22Rv1 (cell line): ENCODE results near the gene ADGRB3.

Source experiments
- ZFX ChIP-seq: fragments of 450-650 bp; IDR thresholded peaks from 2 replicates; pipeline ENCODE4 v1.6.1; 2017; ENCODE audit warnings: antibody characterized with exemption, borderline replicate concordance
- TF ChIP-seq, protein P1 (sequence below): fragments of 450-650 bp; IDR thresholded peaks from 2 replicates; pipeline ENCODE4 v1.5.1; 2017; ENCODE audit warnings: mild to moderate bottlenecking

- TF ChIP-seq, protein P1, sequence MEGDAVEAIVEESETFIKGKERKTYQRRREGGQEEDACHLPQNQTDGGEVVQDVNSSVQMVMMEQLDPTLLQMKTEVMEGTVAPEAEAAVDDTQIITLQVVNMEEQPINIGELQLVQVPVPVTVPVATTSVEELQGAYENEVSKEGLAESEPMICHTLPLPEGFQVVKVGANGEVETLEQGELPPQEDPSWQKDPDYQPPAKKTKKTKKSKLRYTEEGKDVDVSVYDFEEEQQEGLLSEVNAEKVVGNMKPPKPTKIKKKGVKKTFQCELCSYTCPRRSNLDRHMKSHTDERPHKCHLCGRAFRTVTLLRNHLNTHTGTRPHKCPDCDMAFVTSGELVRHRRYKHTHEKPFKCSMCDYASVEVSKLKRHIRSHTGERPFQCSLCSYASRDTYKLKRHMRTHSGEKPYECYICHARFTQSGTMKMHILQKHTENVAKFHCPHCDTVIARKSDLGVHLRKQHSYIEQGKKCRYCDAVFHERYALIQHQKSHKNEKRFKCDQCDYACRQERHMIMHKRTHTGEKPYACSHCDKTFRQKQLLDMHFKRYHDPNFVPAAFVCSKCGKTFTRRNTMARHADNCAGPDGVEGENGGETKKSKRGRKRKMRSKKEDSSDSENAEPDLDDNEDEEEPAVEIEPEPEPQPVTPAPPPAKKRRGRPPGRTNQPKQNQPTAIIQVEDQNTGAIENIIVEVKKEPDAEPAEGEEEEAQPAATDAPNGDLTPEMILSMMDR = no peak
- no peak for TF ChIP-seq ZFX
These were observed 123.5 kb downstream of the ADGRB3 start for GRCh38 chr6:68758559-68758958.
